Measurements from ENCODE around the gene KRTAP9-8.
"Not testable (repeated sequence)": the region's sequence is repeated elsewhere in the genome, so short reads cannot be mapped to it uniquely, and the experiment has no call there.

Gene KRTAP9-8

GRCh38 chr17:41255381-41256290, 17.8 kb downstream of the KRTAP9-8 start, which contains the start of gene KRTAP9-9:
KRTAP9-9 (plus strand) TSS chr17:41255384.
- DNase-seq: not testable (repeated sequence)

GRCh38 chr17:41256291-41256685, 18.5 kb downstream of the KRTAP9-8 start:
- no peak for DNase-seq

DNA sequence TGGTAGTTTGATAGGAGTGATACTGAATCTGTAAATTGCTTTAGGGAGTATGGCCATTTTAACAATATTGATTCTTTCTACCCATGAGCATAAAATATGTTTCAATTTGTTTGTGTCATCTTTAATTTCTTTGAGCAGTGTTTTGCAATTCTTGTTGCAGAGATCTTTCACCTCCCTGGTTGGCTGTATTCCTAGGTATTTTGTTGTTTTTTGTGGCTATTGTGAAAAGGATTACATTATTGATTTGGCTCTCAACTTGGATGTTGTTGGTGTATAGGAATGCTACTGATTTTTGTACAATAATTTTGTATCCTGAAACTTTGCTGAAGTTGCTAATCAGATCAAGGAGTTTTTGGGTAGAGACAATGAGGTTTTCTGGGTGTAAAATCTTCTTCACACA, 20.6 kb downstream of the KRTAP9-8 start:
- no peak for DNase-seq

DNA sequence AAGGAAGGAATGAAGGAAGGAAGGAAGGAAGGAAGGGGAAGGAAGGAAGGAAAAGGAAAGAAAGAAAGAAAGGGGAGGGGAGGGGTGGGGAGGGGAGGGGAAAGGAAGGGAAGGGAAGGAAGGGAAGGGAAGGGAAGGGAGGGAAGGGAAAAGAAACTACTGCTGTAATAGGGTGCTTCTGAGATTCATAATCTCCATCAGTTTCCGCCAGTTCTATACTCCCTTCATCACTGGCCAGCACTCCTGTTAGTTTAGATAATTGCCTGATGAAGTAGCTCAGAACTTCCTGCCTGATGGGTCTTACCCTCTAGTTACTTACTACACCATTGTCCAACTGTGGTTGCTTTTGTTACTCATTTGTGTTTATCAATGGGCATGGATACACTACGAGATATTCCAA, 25.4 kb downstream of the KRTAP9-8 start:
- no peak for DNase-seq

DNA sequence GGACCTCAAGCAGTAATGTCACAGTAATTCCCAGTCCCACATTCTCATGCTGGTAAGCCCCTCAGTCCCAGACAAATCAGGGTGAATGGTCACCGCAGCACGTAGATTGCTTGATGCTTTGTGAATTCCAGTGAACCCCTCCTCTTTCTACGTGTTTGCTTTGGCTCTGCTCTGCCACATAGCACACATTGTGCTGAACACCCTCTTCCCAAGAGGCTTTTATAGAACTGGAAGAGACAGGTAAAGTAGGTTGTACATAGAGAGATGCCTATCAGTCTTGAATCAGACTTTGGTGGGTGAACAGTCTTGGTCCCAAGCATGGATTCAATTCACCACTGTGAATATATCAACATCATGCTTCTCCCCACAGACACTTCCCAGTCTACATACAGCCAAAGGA, 26.8 kb downstream of the KRTAP9-8 start:
- no peak for DNase-seq

DNA sequence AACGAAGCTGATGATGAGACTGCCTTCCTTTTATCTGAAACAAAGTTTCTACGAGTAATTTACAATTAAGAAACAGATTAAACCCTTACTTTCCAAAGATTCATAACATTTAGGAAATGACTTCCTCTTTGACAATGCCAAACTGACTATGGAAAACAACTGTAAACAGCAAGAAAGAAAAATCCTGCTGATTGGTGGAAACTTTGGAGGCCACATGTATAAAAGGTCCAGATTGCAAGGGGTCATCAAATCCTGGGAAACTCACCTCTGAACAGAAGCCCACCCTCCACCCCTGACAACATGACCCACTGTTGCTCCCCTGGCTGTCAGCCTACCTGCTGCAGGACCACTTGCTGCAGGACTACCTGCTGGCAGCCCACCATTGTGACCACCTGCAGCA, 27.3 kb downstream of the KRTAP9-8 start, which contains the start of gene KRTAP9-6:
KRTAP9-6 (plus strand) TSS at position 301 of the 400 bp plus-strand sequence; CDS start at position 301, 0 bp downstream.
- no peak for DNase-seq

DNA sequence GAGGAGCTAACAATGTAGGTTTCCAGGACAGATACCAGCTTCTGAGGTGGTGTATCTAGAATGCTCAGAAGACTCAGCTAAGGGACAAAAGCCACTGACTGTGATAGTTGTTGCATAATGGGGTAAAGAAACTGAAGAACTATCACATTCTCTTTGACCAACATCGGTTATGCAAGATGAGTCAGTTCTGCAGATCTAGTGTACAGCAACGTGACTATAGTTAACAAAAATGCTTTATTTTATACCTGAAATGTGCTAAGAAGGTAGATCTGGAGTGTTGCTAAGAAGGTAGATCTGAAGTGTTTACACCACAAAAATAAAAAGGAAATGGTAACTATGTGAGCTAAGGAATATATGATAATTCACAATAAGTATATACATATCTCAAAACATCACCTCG, 29.9 kb downstream of the KRTAP9-8 start:
- no peak for DNase-seq

GRCh38 chr17:41271323-41271722, 33.5 kb downstream of the KRTAP9-8 start:
- DNase-seq: not testable (repeated sequence)

DNA sequence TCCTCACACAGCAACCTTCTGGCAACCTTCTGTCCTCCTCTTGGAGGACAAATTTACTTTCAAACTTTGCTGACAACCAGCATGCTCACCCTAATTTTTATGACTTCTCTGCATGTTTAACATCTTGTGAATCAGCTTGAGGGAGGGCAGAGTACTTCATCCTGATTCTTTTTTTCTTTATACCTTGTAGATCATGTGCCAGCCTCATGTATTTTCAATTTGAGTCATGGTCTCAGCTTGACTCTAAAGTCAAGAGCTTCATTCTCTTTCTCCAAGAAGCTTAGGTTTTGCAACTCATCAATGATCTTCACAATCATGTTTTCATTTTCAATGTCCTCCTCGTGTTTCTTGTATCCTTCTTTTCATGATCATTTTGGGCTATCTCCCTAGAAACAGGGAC, 34.1 kb downstream of the KRTAP9-8 start:
- DNase-seq: no peak

DNA sequence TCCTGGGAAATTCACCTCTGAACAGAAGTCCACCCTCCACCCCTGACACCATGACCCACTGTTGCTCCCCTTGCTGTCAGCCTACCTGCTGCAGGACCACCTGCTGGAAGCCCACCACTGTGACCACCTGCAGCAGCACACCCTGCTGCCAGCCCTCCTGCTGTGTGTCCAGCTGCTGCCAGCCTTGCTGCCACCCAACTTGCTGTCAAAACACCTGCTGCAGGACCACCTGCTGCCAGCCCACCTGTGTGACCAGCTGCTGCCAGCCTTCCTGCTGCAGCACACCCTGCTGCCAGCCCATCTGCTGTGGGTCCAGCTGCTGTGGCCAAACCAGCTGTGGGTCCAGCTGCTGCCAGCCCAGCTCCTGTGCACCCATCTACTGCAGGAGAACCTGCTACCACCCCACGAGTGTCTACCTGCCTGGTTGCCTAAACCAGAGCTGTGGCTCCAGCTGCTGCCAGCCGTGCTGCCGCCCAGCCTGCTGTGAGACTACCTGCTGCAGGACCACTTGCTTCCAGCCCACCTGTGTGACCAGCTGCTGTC, 37.9 kb downstream of the KRTAP9-8 start, which contains the start of gene KRTAP9-7:
KRTAP9-7 (plus strand) TSS at position 51 of the 543 bp plus-strand sequence; CDS start at position 51, 0 bp downstream.
- not testable (repeated sequence) for DNase-seq

GRCh38 chr17:41278176-41278955, 40.6 kb downstream of the KRTAP9-8 start:
- no peak for DNase-seq

DNA sequence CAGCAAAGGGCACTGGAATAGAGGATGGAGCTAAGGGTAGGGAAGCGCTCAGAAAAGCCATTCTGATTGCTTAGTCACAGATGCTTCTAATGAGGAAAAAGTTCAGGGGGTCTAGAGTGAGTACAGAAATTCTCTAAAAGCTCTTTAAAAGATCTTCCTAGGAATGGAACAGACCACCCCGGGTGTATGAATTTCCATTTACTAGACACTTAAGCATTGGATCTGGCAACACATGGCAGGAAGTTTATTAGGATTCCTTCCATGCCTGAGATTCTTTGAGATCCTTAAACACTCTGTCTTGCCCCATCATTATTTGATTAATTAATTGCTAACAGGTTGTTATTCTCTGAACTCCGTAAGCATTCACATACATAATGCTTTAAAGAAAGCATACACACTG, 46.2 kb downstream of the KRTAP9-8 start:
- no peak for DNase-seq

DNA sequence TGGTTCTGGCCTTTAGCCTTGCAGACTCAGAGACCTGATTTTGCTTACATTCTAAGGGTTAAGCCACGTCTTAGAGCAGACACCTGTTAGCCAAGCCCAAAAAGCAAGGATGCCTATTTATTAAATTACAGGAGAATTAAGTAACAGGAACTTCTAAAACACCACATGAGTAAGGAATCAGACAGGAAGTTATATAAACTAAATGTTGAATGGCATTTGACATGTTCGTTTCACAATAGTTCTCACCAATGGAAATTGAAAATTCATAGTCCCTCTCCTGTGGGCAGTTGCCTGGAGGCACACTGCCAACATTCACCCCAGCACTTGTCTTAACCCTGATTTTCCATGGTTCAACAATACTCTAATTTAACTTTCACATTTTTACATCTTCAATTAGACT, 46.7 kb downstream of the KRTAP9-8 start:
- no peak for DNase-seq

DNA sequence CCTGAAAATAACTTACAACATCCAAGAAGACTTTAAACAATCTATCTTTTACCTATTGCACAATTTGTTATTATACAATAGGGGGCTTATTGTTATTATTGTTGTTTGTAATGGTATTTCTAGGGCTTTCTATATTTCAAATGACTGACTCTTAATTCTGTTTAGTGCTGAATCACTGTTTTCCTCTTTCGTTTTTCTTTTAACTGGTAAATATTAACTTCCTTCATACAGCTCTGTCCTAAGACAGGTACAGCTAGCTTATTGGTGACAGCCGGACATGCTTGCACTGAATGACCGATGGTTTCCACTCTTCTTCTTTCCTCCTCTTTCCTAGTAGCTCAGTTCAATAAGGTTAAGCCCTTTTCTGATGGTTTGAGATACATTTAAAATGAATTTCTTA, 49.3 kb downstream of the KRTAP9-8 start:
- DNase-seq: no peak

Data from activated CD4-positive, alpha-beta T cell treated with anti-CD3 and anti-CD28 coated beads, Interleukin-2, amount 50 U/mL, for 16 hours (primary cell).